ENCODE data around the gene GGT7. TPM values are rescaled to one million over a fixed set of nuclear protein-coding genes. Genes with fewer than 3 reads are reported as not detected.
A peak's percentile ranks its signal among the peaks of the same experiment; 100 is the strongest.
"Not testable (repeated sequence)": the region's sequence is repeated elsewhere in the genome, so short reads cannot be mapped to it uniquely, and the experiment has no call there.

GGT7 gene
- total and polyA plus RNA-seq, 5 donors = 14.8 to 22.0 (median 18.3) TPM

GRCh38 chr20:34817072-34817471 is 55.6 kb downstream of the GGT7 start:
- 44% methylated on average over 2 of the region's 2 CpGs for WGBS
- intact Hi-C loops (cut with DNase I) = no loop called here
- H3K27me3 ChIP-seq (ENCODE audit: control insufficient read depth, insufficient read depth) = no peaks in the 10 kb centered on the region

DNA sequence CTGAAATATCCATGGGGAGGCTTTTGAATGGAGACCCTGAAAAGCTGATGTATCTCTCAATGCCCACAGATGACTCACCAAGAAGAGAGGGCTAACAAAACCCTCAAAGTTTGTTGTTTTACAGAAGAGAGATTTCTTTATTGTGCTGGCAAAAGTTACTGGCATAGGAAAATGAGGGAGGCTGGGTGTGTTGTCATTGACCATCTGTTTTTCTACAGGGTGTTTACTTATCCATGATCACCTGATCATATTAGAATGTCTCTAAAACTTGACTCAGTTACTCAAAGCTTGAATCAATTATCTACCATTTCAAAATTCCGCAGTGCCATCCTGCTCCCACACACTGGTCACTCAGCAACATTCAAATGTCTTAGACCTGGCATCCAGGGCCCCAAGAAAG is 57.0 kb downstream of the GGT7 start:
- 96% methylated on average over 1 of the region's 1 CpG for WGBS
- intact Hi-C loops (cut with DNase I) = no loop called here
- Histone ChIP-seq H3K4me3 (ENCODE audit: low read length) (no peak overlapping the region), H3K27me3 (ENCODE audit: control insufficient read depth, insufficient read depth) (no peaks in the 10 kb centered on the region), H3K27ac (ENCODE audit: low read length) (no peak overlapping the region), H3K9me3 (ENCODE audit: control insufficient read depth, low read length) (no peaks in the 10 kb centered on the region), H3K4me1 (ENCODE audit: control insufficient read depth, insufficient read depth, low read length) (peaks cover 1% of the 10 kb centered on the region)
- DNase-seq = no peak
- ATAC-seq = no peak

More at GRCh38 chr20:34817072-34817471, 55.6 kb downstream of the GGT7 start:
- no peak overlapping the region for H3K4me3 ChIP-seq (ENCODE audit: low read length)
- DNase-seq (no peak), ATAC-seq (no peak)
- no peaks in the 10 kb centered on the region for H3K9me3 ChIP-seq (ENCODE audit: control insufficient read depth, low read length)
- H3K27ac ChIP-seq (ENCODE audit: low read length) = no peak overlapping the region
- H3K4me1 ChIP-seq (ENCODE audit: control insufficient read depth, insufficient read depth, low read length) = peaks cover 6% of the 10 kb centered on the region

GRCh38 chr20:34808583-34808982 is 64.1 kb downstream of the GGT7 start:
- no peak for ATAC-seq
- Histone ChIP-seq H3K9me3 (ENCODE audit: control insufficient read depth, low read length) (no peaks in the 10 kb centered on the region), H3K4me3 (ENCODE audit: low read length) (no peak overlapping the region), H3K27me3 (ENCODE audit: control insufficient read depth, insufficient read depth) (no peaks in the 10 kb centered on the region), H3K27ac (ENCODE audit: low read length) (no peak overlapping the region), H3K4me1 (ENCODE audit: control insufficient read depth, insufficient read depth, low read length) (peaks cover 1% of the 10 kb centered on the region)
- 96% methylated on average over 5 of the region's 5 CpGs for WGBS
- no peak for DNase-seq
- intact Hi-C loops (cut with DNase I) = no loop called here

DNA sequence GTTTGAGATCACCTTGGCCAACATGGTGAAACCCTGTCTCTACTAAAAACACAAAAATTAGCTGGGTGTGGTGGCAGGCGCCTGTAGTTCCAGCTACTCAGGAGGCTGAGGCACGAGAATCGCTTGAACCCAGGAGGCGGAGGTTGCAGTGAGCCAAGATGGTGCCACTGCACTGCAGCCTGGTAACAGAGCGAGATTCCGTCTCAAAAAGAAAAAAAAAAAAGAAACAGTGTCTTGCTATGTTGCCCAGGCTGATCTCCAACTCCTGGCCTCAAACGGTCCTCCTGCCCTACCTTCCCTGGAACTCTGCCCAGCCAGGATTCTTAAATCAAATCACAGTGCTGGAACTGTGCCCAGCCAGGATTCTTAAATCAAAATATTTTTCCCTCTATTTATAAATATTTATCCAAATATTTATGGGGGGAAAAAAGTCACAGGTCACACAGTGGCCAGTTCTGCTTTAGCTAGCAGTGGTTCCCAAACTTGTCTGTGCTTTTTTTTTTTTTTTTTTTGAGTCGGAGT is 64.7 kb downstream of the GGT7 start:
- intact Hi-C loops (cut with DNase I) = not testable (repeated sequence)

DNA sequence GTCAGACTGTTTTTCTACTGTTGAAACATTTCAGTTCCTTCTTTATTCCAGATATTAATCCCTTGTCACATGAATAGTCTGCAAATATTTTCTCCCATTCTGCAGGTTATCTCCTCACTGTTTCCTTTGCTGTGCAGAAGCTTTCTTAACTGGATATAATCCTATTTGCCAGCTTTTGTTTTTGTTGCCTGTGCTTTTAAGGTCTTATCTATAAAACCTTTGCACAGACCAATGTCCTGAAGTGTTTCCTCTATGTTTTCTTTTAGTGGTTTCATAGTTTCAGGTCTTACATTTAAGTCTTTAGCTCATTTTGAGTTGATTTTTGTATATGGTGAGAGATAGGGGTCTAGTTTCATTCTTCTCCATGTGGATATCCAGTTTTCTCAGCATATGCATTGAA is 66.4 kb downstream of the GGT7 start:
- intact Hi-C loops (cut with DNase I) = no loop called here
- no peak overlapping the region for H3K27ac ChIP-seq (ENCODE audit: low read length)
- H3K4me3 ChIP-seq (ENCODE audit: low read length) = no peak overlapping the region
- DNase-seq (no peak), ATAC-seq (no peak)
- peaks cover 1% of the 10 kb centered on the region for H3K4me1 ChIP-seq (ENCODE audit: control insufficient read depth, insufficient read depth, low read length)
- H3K9me3 ChIP-seq (ENCODE audit: control insufficient read depth, low read length) = no peaks in the 10 kb centered on the region
- H3K27me3 ChIP-seq (ENCODE audit: control insufficient read depth, insufficient read depth) = no peaks in the 10 kb centered on the region

More for the DNA sequence above, 64.7 kb downstream of the GGT7 start:
- H3K4me1 ChIP-seq (ENCODE audit: control insufficient read depth, insufficient read depth, low read length); H3K27ac ChIP-seq (ENCODE audit: low read length); H3K9me3 ChIP-seq (ENCODE audit: control insufficient read depth, low read length); DNase-seq; H3K27me3 ChIP-seq (ENCODE audit: control insufficient read depth, insufficient read depth); H3K4me3 ChIP-seq (ENCODE audit: low read length); ATAC-seq: not testable (repeated sequence)
- WGBS = 88% methylated on average over 8 of the region's 8 CpGs

GRCh38 chr20:34798871-34799270 is 73.8 kb downstream of the GGT7 start:
- Histone ChIP-seq H3K27me3 (ENCODE audit: control insufficient read depth, insufficient read depth) (no peaks in the 10 kb centered on the region), H3K4me3 (ENCODE audit: low read length) (no peak overlapping the region), H3K9me3 (ENCODE audit: control insufficient read depth, low read length) (no peaks in the 10 kb centered on the region), H3K4me1 (ENCODE audit: control insufficient read depth, insufficient read depth, low read length) (peaks cover 3% of the 10 kb centered on the region), H3K27ac (ENCODE audit: low read length) (no peak overlapping the region)
- ATAC-seq = no peak
- DNase-seq = no peak
- intact Hi-C loops (cut with DNase I) = no loop called here

DNA sequence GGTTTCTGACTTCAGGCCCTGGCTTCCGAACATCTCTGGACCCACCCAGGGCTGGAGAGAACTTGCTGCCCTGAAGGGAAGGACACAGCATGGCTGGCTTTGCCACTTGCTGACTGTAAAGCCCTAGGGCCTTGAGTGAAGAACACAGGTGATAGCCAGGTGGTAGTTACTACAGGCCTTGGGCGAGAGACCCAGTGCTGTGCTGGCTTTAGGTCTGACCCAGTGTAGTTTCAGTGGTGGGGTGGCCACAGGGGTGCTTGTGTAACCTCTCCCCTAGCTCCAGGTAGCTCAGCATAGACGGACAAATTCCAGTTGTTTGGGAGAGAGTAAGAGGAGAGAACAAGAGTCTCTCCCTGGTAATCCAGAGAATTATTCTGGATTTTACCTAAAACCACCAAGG is 74.3 kb downstream of the GGT7 start:
- 66% methylated on average over 3 of the region's 3 CpGs for WGBS
- intact Hi-C loops (cut with DNase I) = no loop called here
- no peak for DNase-seq
- ATAC-seq = peak in 1 of 2 donors; percentile 26
- H3K4me1 ChIP-seq (ENCODE audit: control insufficient read depth, insufficient read depth, low read length) = peaks cover 3% of the 10 kb centered on the region
- no peaks in the 10 kb centered on the region for H3K27me3 ChIP-seq (ENCODE audit: control insufficient read depth, insufficient read depth)
- H3K4me3 ChIP-seq (ENCODE audit: low read length) = no peak overlapping the region
- H3K9me3 ChIP-seq (ENCODE audit: control insufficient read depth, low read length) = no peaks in the 10 kb centered on the region
- H3K27ac ChIP-seq (ENCODE audit: low read length) = no peak overlapping the region

- 82% methylated on average over 8 of the region's 8 CpGs for WGBS
- Histone ChIP-seq H3K9me3 (ENCODE audit: control insufficient read depth, low read length) (no peaks in the 10 kb centered on the region), H3K27ac (ENCODE audit: low read length) (no peak overlapping the region), H3K4me1 (ENCODE audit: control insufficient read depth, insufficient read depth, low read length) (peaks cover 5% of the 10 kb centered on the region), H3K4me3 (ENCODE audit: low read length) (no peak overlapping the region), H3K27me3 (ENCODE audit: control insufficient read depth, insufficient read depth) (no peaks in the 10 kb centered on the region)
- no peak for ATAC-seq
- intact Hi-C loops (cut with DNase I) = no loop called here
- DNase-seq = no peak
These were observed 75.4 kb downstream of the GGT7 start for GRCh38 chr20:34797012-34797995.

Other genes with a start within 250 kb of the GGT7 start
- 10 to 100 TPM; 11.6 to 14.4 (median 13.6) TPM for gene PIGU, start 195.8 kb downstream of the GGT7 start, total RNA-seq
- 18.9 TPM for gene PIGU, start 195.8 kb downstream of the GGT7 start, polyA plus RNA-seq
- 100 to 1,000 TPM in 2 of 4 donors, 10 to 100 TPM in 2; 72.7 to 133 (median 113) TPM for gene TP53INP2, start 168.5 kb downstream of the GGT7 start, total RNA-seq
- 72.0 TPM for gene TP53INP2, start 168.5 kb downstream of the GGT7 start, polyA plus RNA-seq
- gene NCOA6, start 47.2 kb downstream of the GGT7 start, total RNA-seq = 10 to 100 TPM; 17.8 to 26.3 (median 19.6) TPM
- 26.5 TPM for gene NCOA6, start 47.2 kb downstream of the GGT7 start, polyA plus RNA-seq
- 10 to 100 TPM; 61.8 to 79.8 (median 69.5) TPM for gene ACSS2, start 3.8 kb upstream of the GGT7 start, total RNA-seq
- 74.6 TPM for gene ACSS2, start 3.8 kb upstream of the GGT7 start, polyA plus RNA-seq
- 10 to 100 TPM; 23.6 to 32.6 (median 26.3) TPM for gene GSS, start 83.0 kb upstream of the GGT7 start, total RNA-seq
- gene GSS, start 83.0 kb upstream of the GGT7 start, polyA plus RNA-seq = 37.7 TPM
- gene MYH7B, start 83.0 kb upstream of the GGT7 start, total RNA-seq = 100 to 1,000 TPM in 2 of 4 donors, 10 to 100 TPM in 2; 43.3 to 134 (median 99.2) TPM
- 125 TPM for gene MYH7B, start 83.0 kb upstream of the GGT7 start, polyA plus RNA-seq
- 10 to 100 TPM; 34.3 to 44.6 (median 36.6) TPM for gene TRPC4AP, start 220.0 kb upstream of the GGT7 start, total RNA-seq
- gene TRPC4AP, start 220.0 kb upstream of the GGT7 start, polyA plus RNA-seq = 29.1 TPM